ENCODE data around the gene HK1.

The HK1 gene

GRCh38 chr10:69404786-69405185, 126.5 kb downstream of the HK1 start:
- no peak for DNase-seq (ENCODE audit: low spot score)

DNA sequence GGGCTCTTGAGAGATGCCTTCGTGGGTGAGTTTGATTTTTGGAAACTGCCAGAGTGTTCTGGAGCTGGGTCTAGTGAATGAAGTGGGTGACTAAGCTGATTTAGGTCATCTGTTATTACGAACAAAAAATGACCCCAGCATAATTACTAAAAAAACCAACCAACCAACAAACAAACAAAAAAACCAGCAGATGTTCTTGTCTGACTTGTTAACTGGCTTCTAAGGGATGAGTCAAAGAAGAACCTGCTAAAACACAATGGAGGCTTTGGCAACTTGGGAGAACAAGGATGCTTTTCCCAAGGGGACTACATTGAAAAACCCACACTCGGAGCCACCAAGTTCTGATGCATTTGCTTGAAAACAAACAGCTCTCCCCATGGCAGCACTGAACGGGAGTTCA, 126.9 kb downstream of the HK1 start:
- DNase-seq (ENCODE audit: low spot score): no peak

- DNase-seq (ENCODE audit: low spot score): no peak
Observed at GRCh38 chr10:69406302-69406811, 128.1 kb downstream of the HK1 start.

GRCh38 chr10:69406816-69407580, 128.7 kb downstream of the HK1 start:
- no peak for DNase-seq (ENCODE audit: low spot score)

GRCh38 chr10:69407621-69408301, 129.5 kb downstream of the HK1 start:
- DNase-seq (ENCODE audit: low spot score): no peak

GRCh38 chr10:69408318-69409175, 130.3 kb downstream of the HK1 start:
- DNase-seq (ENCODE audit: low spot score): peak; percentile 83

DNA sequence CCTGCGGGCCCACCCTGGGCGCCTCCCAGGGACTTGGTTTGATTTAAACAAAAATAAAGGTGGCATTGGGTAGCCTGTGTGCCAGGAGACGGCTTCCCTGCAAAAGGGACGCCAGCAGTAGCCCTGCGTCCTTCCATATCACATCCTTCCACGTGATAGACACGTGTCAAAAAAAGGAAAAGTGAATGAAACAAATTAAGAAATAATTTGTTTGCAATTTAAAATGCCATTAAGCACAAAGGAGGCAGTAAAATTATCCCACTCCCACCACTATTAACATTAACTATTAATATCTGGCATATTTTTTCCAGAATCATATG, 130.8 kb downstream of the HK1 start:
- DNase-seq (ENCODE audit: low spot score): no peak

- no peak for DNase-seq (ENCODE audit: low spot score)
Observed at GRCh38 chr10:69409968-69410367, 131.7 kb downstream of the HK1 start.

- DNase-seq (ENCODE audit: low spot score): no peak
Observed at GRCh38 chr10:69410487-69410886, 132.2 kb downstream of the HK1 start.

GRCh38 chr10:69411476-69411875, 133.2 kb downstream of the HK1 start:
- DNase-seq (ENCODE audit: low spot score): no peak

GRCh38 chr10:69412232-69412790, 134.0 kb downstream of the HK1 start:
- DNase-seq (ENCODE audit: low spot score): no peak

DNA sequence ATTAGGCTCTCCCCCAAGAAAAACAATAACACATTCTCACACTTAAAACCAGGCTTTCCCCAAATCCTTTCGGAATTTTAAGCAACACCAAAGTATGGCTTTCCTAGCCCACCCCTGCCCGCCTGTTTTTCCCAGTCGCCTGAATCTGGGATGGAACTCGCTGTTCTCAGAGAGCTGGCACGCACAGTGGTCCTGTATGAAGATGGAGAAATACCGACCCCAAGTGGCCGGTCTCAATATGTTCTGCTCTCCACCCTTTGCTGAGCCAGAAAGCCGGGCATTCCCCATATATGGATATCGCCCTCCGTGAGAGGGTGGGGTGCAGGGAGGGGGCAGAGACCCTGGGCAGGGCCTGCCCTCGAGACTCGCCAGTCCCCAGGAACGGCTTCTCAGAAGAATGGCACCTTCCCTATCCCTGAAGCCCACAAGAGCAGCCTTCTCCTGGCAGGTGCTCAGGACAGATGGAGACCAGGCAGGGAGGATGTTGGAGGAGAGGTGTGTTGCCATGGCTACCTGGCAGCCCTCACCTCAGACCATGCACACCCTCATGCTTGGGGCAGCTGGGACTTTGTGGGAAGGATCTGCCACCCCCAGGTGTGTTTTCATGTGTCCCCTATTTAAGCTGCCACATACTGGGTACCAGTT, 135.0 kb downstream of the HK1 start:
- DNase-seq (ENCODE audit: low spot score): peak; percentile 43

DNA sequence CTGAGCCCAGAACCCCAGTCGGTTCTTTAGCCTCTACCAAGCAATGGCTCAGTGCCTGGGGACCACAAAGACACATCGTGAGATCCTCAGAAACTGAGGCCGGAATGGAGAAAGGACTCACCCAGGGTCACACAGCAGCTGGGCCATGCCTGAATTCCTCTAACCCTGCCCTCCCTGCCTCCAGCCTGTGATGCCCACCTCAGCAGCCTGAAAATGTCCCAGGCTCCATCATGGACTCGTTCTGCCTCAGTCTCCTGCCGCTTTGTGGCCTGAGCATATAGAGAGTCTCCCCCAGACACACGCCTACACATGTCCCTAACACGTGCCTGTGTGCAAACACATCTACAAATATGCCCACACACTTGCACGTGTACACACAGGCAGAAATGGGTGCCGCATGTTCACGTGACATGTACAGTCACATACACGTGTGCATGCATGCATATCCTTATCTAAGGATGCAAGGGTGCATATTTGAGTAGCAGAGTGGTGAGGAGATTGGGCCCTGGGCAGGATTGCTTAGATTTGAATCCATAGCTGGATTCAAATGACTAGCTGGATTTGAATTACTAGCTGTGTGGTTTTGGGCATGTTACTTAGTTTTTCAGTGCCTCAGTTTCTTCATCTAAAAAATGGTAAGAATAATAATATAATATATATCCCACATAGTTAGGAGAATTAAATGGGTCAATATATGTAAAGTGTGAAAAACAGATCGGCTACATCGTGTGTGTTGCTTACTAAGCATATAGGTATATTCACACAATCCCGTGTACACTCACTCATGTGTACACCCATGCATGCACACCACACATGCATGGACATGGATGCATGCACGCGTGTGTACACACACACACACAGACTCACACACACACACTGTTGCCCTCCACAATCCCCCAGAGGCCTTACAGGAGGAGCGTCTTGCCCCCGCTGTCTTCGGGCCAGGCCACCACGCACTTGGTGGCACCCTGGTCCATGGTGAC, 136.0 kb downstream of the HK1 start:
- no peak for DNase-seq (ENCODE audit: low spot score)

DNA sequence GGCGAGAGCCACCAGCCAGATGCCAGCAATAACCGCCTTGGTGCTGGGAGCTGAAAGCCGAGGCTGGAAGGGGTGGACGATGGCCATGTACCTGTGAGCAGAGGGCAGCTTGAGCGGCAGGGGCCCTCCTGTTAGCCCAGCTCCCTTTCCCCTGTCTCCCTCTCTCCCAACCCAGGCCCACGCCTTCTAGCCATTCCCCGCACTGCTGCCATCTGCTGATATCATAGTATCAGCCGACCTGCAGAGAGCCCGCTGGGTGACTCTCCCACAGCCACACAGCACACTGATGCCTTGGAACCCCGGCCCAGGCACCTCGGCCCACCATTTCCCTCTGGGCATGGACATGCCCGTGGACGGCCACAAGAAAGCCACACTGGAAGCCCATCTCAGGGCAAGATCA, 136.8 kb downstream of the HK1 start:
- DNase-seq (ENCODE audit: low spot score): no peak

DNA sequence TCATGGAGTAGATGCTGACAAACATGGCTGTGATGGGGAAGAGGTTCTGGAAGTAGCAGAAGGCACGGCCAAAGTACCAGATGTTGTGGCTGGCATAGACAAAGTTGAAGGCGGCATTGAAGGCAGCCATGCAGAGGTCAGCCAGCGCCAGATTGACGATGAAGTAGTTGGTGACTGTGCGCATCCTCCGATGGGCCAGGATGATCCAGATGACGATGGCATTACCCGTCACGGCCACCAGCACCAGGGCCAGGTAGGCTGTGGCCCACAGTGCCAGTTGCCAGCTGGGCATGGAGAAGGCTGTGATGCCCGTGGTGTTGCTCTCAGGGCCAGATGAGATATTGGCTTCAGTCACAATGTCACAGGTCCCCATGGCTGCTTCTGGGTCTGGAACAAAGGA, 137.7 kb downstream of the HK1 start:
- DNase-seq (ENCODE audit: low spot score): no peak

- no peak for DNase-seq (ENCODE audit: low spot score)
Observed at GRCh38 chr10:69416695-69417094, 138.4 kb downstream of the HK1 start, which contains the start of gene TACR2. Gene TACR2, minus strand, starts transcription at chr10:69416918. Its CDS starts 595 bp downstream, at chr10:69416323.

DNA sequence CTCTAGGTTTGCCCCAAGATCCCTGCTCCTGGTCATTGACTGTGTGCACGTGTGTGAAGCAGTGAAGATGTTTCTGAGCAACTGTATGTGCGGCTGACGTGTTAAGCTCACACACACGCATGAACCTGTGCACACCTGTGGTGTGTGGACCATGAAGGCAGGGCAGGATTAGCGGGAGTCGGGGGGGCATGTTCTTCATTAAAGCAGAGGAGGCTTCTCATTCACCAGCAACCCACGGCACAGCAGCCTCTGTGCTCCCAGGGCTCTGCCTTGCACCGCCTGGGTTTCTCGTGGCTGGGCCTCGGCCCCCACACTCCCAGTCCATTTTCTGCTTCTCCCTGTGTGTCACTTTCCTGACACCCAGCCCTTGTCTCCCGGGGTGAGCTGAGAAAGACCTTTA, 139.2 kb downstream of the HK1 start:
- no peak for DNase-seq (ENCODE audit: low spot score)

- no peak for DNase-seq (ENCODE audit: low spot score)
Observed at GRCh38 chr10:69418052-69418752, 139.9 kb downstream of the HK1 start.

GRCh38 chr10:69419096-69419743, 140.9 kb downstream of the HK1 start:
- DNase-seq (ENCODE audit: low spot score): no peak

Measured in COLO829 (cell line).